HG03432 (cell line): ENCODE results near the gene CARD18.

Experiments used
- ATAC-seq: cut with Tn5 transposase; IDR thresholded peaks from one replicate; pipeline ENCODE4 v1.9.1; 2021; ENCODE audit warnings: mild to moderate bottlenecking, moderate library complexity; ENCODE audit not compliant: unreplicated experiment

CARD18 gene, protein sequence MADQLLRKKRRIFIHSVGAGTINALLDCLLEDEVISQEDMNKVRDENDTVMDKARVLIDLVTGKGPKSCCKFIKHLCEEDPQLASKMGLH

DNA sequence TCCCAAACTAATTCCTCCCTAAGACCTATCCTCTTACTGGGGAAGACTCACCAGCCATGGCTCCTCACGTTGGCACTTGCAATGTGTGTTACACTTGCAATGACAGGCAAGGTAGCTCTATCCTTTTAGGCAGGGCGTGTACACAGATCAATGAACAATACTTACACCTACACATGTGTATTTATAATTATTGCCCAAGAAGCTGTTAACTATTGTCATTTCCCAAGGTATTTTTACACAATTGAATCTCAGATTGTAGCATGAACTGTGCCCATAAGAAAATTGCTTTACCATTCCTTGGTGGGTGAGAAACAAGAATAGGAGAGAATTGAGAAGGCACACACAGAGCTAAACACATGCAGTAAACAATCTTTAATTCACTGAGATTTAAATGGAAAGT is at the start of gene CARD18:
Gene CARD18 (minus strand): TSS at position 101 of the 400 bp plus-strand sequence. CDS start 43 bp downstream, at position 58.
- no peak for ATAC-seq

DNA sequence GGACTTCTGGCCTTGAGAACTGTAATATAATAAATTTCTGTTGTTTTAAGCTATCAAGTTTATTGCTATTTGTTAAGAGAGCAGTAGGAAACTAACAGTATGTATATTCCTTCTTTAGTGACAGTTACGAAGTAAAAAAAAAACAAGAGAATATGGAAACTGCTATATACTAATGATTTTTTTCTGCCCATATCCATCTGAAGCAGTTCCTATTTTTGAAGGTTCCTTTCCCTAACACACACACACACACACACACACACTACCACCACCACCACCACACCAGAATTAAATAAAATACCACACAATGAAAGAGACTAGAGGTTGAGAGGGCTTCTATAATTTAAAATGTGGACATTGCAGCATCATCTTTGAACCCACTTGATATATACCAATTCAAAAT is 44.4 kb upstream of the CARD18 start:
- ATAC-seq = no peak

DNA sequence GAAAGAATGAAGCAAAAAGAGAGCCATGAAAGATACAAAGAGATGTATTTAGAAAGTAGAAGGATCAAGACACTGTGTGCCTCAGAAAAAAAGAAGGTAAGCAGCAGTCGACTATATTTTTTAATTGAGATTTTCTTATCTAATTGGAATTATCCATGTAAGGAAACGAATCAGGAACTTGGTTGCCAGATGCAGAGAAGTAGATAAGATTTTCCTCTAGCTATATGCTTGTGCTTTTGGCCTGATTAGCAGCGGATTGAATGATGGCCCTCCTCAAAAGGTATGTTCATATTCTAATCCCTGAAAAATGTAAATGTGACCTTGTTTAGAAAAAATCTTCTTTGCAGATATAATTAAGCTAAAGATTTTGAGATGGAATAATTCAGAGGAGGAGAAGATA is 43.9 kb upstream of the CARD18 start:
- no peak for ATAC-seq

DNA sequence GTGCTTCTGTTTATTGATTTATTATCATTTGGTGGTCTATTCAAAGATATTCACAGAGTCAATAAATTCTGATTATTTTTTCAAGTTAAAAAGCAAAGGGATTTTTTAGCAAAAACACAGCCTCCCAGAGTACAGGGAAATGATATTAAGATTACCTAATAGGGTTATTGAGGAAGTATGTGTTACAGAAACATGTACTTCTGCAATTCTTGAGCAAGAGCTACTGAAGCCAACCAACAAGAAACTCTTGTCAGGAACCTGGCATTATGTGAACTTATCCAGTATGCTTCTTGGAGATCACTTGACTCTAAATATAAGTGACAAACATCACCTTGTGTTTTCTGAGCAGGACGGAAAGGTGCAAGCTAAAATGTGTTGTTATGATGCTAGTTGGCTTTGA is 42.0 kb upstream of the CARD18 start:
- ATAC-seq = no peak

DNA sequence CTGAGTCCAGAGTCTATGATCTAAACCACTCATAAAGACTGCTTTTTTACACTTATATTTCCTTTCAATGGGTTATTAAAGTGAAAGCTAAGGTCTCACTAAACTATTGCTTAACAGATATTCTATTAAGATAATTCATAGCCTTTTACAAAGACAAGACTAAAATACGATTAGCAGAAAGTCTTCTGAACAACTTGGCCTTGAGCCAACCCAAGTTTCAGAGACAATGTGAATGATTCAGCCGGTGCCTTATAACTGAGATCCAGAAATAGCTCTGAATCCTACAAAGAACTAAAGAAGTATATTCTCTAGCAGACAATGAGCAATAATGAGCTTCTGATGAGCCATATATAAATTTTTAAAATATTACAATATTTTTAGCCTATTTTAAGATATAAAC is 41.5 kb upstream of the CARD18 start:
- ATAC-seq = no peak

DNA sequence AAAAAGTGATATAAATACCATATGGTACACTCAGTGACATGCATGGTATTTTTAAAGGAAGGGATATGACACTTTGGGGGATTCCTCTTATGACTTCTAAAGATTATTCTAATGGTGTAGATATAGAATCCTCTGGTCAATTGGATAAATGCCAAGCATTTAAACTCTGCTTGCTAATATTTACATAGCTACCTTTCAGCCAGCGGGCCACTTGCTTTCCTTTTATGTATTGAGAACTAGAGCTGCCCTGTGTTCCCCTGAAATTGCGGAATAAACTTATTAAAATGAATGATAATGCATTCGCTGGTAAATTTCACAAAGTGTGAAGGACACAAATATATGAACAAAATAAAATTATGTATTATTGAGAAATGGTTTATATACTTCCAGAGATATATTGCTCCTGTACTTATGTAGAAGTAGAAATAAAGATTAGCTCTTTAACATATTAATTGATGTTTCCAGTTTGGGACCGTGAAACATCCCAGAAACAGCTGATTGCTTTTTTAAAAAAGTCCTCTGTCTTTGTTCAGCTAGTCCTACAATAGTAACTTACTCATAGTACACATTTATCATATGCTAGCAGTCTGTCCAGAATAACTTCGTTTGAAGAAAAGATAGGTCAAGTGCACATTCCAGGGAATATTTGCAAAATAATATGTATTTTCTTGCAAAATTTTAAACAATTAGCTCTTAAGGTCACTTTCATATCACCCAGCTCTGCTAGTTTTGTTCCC is 40.1 kb upstream of the CARD18 start:
- ATAC-seq = no peak

DNA sequence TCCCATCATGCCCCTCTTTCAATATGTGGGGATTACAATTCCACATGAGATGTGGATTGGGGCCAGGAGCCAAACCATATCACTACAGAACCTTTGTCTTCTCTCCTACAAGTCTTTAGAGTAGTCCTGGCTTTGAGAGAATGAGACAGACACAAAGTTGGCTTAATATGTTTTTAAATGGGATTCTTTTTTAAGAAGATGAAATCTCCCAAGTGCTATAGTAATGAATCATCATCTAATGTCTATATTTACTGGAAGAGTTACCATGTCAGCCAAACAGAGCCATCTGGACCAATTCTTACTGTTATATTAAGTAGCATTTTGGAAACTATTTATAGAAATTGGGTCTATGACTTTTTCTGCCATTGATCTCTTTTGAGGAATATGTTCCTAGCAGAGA is 38.1 kb upstream of the CARD18 start:
- no peak for ATAC-seq

DNA sequence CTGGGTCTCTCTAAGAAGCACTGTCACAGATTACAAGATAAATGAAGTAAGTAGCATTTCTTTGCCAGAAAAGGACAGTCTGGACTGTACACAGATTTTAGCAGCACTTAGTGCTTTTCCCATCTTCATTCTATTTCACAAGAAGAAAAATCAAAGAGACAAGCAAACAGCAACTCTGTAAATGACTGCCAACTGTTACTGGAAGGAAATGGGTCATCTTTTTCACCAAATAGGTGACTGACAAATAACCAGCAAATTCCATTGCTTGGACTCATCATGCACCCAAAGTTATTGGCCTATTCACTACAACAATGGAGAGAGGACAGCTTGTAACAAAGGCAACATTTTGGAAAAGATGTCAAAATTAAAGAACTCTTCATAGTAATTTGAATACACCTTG is 28.9 kb upstream of the CARD18 start:
- ATAC-seq = no peak

DNA sequence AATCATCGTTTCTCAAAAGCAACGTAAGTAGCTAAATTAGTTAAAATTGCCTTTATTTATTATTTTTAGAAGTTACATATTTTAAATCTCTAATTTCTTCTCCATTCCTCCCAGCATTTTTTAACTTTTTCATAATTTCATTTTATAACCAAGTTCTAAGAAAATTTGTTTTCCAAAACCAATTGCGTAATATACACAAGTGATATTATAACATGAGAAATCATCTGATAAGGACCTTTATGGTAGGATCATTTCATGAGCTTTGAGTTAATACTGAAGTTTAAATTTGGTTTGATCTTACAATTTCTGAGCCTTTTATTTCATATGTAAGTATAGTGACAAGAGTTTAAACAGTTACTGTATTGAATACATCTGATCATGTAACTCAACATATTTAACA is 27.7 kb upstream of the CARD18 start:
- no peak for ATAC-seq

DNA sequence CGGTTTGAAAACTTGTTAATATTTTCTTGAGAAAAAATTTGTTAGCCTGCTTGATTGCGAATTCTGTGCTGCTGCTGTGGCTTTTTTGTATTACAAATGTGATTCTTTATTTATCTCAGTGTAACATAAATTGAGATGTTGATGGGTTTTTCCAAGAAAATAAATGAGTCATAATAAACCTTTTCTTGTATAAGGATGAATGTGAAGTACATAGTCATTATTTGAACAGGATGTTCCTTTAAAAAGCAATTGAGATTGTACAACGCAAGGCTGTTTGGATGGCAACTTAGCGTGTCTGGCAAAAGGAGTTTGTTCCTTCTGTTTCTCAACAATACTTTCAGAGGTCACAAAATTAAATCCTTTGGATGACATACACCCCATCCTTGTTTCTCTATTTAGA is 24.6 kb upstream of the CARD18 start:
- no peak for ATAC-seq

DNA sequence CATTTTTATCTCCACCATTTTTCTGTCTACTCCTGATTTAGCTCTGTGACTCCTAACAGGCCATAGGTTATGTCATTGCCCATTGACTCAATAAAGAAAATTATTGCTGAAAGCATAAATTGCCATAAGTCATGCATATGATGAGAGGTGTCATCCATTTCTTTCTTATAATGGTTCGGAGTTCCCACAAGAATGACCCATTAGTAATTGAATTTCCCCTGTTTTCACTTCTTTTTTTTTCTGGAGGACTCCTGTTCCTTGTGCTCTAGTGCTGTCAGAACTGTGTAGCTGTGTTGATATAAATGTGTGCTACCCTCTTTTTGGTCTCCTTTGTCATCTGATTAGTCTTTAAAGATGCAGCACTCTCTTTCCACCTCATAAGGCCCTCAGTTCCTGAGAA is 22.9 kb upstream of the CARD18 start:
- ATAC-seq = no peak

DNA sequence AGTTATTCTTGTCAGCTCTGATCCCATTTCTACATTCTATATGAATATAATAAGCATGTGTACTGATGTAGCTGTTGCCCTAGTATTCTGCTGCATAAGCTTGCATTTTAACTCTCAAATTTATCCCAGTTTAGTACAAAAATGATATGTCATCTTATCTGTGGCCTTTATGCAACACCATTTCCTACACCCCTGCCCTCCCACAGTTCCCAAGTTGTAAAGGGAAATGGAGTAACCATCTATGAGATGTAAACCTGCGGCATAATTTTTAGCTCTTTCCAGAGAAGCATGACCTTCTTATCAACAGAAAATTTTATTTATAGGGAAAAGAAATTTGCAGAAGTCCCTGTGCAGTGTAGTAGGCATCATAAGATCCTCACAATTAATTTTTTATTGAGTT is 18.9 kb upstream of the CARD18 start:
- ATAC-seq = no peak

DNA sequence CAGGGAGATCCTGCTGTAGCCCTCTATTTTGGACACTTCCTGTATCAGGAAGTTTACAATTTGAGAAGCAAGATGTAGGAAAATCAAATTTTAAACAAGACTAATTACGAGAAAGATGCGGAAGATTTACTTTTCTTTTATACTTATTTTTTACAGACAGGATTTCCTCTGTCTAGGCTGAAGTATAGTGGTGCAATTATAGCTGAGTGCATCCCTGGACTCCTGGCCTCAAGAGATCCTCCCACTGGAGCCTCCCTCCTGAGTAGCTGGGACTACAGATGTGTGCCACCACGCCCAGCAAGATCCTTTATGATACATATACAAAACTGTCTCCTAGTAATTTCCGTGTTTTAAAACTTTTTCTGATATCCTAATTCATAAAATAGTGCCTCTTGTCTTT is 17.2 kb upstream of the CARD18 start:
- no peak for ATAC-seq

DNA sequence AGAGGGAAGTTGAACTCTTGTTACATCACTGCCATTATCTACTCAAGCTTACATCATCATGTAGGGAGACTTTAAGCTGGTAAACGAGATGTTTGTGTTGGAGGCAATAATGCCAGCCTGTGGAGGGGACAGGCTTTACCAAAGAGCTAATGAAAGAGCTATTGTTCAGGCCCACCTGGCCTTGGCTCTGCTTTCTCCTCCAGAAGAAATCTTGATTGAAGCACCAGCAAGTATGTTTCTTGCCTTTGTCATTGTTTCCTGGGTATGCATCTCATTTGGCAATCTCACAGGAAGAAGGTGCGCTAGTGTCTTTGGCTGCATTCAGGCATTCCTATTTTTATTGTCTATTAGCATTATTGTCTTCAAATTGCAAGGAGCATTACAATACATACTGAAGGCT is 16.7 kb upstream of the CARD18 start:
- no peak for ATAC-seq

DNA sequence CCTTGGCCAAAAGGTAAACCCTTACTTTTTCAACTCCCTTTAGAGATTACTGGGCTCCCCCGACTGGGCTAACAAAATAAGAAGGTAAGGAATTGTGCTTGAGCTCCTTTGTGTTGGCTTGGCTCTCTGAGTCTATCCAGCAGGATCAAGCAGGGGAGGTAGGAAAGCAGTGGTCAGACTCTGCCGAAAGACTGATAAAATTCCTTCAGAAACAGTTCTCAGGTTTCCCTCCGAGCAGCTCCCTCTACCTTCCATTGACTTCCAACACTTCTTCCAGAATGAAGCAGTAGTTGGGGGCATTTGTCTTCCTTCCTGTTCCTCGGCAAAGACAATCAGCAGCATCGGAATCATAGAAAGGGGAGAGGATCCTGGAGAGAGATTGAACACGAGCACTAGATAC is 16.1 kb upstream of the CARD18 start:
- ATAC-seq = no peak

DNA sequence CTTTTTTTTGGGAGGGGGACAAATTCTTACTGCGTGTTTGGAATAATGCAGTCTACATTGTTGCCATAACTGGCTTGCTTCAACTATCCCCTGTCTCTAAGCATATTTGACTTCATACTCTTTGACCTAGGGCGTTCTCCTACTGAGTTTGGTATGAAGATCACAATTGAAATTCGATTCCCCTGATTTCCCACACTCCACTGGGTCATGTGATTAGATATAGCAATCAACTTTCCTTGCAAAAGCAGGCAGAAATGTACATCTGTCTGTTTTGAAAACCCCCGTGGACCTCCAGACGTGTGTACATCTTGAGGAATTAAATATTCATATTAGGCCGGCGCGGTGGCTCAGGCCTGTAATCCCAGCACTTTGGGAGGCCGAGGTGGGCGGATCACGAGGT is 13.8 kb upstream of the CARD18 start:
- no peak for ATAC-seq

DNA sequence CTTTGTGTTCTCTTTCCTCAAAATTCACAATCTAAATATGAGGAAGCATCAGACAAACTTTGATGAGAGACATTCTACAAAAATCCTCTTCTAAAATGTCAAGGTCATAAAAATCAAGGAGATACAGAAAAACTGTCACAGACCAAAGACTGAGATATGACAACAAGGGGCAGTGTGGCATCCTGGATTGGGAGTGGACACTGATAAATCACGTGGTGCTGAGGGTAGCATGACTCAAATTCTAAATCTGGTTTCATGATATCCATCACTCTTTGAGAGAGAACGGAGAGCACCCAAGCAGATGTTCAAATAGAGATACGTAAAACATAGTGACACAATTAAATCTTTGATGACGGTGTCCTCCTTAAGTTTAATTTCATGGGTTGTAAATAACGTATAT is 13.0 kb upstream of the CARD18 start:
- ATAC-seq = no peak

DNA sequence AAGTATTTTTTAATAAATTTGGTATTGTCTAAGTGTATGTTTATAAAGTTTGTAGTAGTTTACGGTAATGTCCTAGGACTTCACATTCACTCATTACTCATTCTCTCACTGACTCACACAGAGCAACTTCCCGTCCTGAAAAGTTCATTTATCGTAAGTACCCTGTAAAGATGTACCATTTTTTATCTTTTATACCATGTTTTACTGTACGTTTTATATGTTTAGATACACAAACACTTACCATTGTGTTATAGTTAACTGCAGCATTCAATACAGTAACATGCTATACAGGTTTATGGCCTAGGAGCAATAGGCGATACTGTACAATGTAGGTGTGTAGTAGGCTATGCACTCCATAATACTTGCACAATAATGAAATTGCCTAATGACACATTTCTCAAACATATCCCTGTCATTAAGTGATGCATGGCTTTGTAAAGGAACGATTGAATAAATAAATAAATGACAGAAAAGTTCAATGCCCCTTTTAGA is 12.5 kb upstream of the CARD18 start:
- ATAC-seq = no peak

DNA sequence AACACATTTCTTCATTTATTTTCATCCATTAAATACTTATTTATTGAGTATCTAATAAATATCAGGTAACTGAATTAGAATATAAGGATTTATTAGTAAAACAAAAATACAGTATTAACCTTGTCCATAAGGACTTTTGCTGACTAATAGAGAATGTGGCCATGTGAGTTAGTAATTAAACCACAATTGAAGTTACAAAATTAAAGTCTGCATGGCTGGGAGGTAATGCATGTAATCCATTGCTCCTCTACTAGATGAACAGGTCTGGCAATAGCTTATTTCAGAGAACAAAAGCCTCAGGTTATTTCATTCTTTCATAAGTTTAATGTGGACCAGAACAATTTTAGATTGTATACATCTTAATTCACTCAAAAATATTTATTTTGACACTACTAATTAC is 9.9 kb upstream of the CARD18 start:
- no peak for ATAC-seq

DNA sequence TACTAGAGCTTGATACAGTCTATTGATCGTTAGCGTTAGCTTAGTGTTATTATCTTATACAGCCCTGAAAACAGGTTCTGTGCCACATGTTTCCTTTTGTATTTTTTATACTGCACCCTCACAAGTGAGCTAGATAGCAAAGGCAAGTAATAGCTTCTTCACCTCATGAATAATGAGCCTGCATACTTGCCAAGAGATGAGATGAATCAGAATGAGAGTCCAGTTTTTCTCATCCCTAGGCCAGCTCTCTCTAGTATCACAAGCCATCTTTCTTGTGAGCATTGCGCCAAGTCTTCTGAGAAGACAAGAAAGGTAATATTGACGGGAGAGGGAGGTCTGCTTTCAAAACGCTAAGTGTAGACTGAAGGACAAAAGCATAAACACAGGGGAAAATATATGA is 8.7 kb upstream of the CARD18 start:
- ATAC-seq = no peak

DNA sequence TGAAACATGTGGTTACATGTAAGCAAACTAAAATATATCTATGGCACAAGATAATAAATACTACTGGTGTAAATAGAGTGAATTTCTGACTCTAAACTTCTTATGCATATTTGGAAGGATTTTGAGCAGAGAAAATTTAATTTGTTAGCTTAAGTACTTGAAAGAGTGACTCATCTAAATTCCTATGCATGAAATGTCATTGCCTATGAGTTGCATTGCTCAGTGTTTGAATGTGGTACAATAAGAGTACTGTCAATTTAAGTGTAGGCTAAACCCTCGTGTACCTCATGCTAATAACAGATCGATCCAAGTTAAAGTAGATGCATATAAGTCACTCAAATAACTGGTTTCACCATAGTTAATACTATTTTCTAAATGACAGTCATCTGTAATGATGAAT is 5.3 kb upstream of the CARD18 start:
- ATAC-seq = no peak

DNA sequence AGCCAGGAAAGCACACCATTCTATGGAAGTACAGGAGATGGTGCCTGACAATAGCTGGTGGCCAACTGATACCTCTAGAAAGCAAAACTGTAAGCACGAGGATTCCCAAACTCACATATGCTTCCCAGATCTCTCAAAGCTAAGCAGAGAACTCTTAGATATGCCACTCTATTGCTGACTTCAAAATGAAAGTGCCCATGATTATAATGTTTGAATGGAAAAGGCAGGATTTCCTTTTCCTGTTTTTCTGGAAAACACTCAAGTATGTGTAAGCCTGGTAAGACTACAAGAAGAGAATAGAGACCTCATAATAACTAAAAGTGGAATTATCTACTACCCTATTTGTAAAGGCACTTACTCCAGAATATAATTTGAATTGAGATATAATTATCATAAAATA is 2.6 kb upstream of the CARD18 start:
- ATAC-seq = no peak

DNA sequence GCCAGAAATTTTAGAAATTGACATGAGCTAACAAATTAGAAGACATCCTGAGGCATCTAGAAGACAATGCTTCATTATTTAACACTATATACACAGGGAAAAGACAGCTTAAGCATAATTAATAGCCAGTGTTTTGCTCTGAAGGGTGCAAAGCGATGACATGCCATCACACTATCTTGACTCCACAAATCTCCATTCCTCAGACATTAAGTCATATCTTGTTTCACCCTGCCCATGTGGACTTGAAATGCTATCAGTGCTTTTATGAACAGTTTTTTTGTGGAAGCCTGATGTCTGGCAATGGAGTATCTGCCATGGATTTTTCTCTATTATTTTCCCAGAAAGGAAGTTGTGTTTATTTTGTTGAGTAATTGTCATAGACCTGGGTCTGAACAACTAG is 2.3 kb downstream of the CARD18 start:
- ATAC-seq = no peak
